HEK293T (cell line): ENCODE results near the gene SIAE.

Experiments used
- BHLHE40 ChIP-seq: fragments of 450-650 bp; IDR thresholded peaks from 2 replicates; pipeline ENCODE4 v1.6.1; 2016; ENCODE audit warnings: mild to moderate bottlenecking, moderate library complexity, borderline replicate concordance
- ELF4 ChIP-seq: fragments of 450-650 bp; IDR thresholded peaks from 2 replicates; pipeline ENCODE4 v1.6.1; 2017; ENCODE audit warnings: antibody characterized with exemption
- FOXA1 ChIP-seq: fragments of 450-650 bp; IDR thresholded peaks from 2 replicates; pipeline ENCODE4 v1.6.1; 2016; ENCODE audit warnings: mild to moderate bottlenecking
- SP1 ChIP-seq: fragments of 450-650 bp; IDR thresholded peaks from 2 replicates; pipeline ENCODE4 v1.6.1; 2017
- ZNF384 ChIP-seq: fragments of 450-650 bp; IDR thresholded peaks from 2 replicates; pipeline ENCODE4 v1.6.1; 2016

- TF ChIP-seq FOXA1: no peak
- no peak for TF ChIP-seq BHLHE40
- no peak for TF ChIP-seq ZNF384
- TF ChIP-seq ELF4: no peak
- no peak for TF ChIP-seq SP1
These were observed 2.8 kb downstream of the SIAE start for GRCh38 chr11:124670732-124671131.
